Measurements from ENCODE around the gene CREG1. TPM values are rescaled to one million over a fixed set of nuclear protein-coding genes. Genes with fewer than 3 reads are reported as not detected.
A peak's percentile ranks its signal among the peaks of the same experiment; 100 is the strongest.
"Not testable (repeated sequence)": the region's sequence is repeated elsewhere in the genome, so short reads cannot be mapped to it uniquely, and the experiment has no call there.

The CREG1 gene
- 62.1 and 76.4 TPM in 2 replicates for total RNA-seq

- peak; percentile 51 for DNase-seq (ENCODE audit: extremely low read depth, low read depth, low spot score)
Observed at GRCh38 chr1:167553136-167554027, at the start of gene CREG1. Gene CREG1, minus strand, starts transcription at chr1:167553762.

GRCh38 chr1:167602840-167603239 lies 49.3 kb upstream of the CREG1 start:
- no peak for DNase-seq (ENCODE audit: extremely low read depth, low read depth, low spot score)

- no peak for DNase-seq (ENCODE audit: extremely low read depth, low read depth, low spot score)
Observed at GRCh38 chr1:167601442-167602383, 48.2 kb upstream of the CREG1 start.

- no peak for DNase-seq (ENCODE audit: extremely low read depth, low read depth, low spot score)
Observed at GRCh38 chr1:167599957-167600581, 46.5 kb upstream of the CREG1 start.

- no peak for DNase-seq (ENCODE audit: extremely low read depth, low read depth, low spot score)
Observed at GRCh38 chr1:167594822-167595221, 41.3 kb upstream of the CREG1 start.

GRCh38 chr1:167593860-167594259 lies 40.3 kb upstream of the CREG1 start:
- DNase-seq (ENCODE audit: extremely low read depth, low read depth, low spot score): no peak

GRCh38 chr1:167592475-167592874 lies 38.9 kb upstream of the CREG1 start:
- DNase-seq (ENCODE audit: extremely low read depth, low read depth, low spot score): no peak

GRCh38 chr1:167588361-167588760 lies 34.8 kb upstream of the CREG1 start:
- DNase-seq (ENCODE audit: extremely low read depth, low read depth, low spot score): no peak

GRCh38 chr1:167587872-167588271 lies 34.3 kb upstream of the CREG1 start:
- DNase-seq (ENCODE audit: extremely low read depth, low read depth, low spot score): no peak

GRCh38 chr1:167587342-167587741 lies 33.8 kb upstream of the CREG1 start:
- DNase-seq (ENCODE audit: extremely low read depth, low read depth, low spot score): no peak

- no peak for DNase-seq (ENCODE audit: extremely low read depth, low read depth, low spot score)
Observed at GRCh38 chr1:167584581-167584980, 31.0 kb upstream of the CREG1 start.

- DNase-seq (ENCODE audit: extremely low read depth, low read depth, low spot score): no peak
Observed at GRCh38 chr1:167582722-167583121, 29.2 kb upstream of the CREG1 start.

- DNase-seq (ENCODE audit: extremely low read depth, low read depth, low spot score): no peak
Observed at GRCh38 chr1:167582064-167582463, 28.5 kb upstream of the CREG1 start.

- no peak for DNase-seq (ENCODE audit: extremely low read depth, low read depth, low spot score)
Observed at GRCh38 chr1:167579986-167580385, 26.4 kb upstream of the CREG1 start.

GRCh38 chr1:167578939-167579521 lies 25.5 kb upstream of the CREG1 start:
- no peak for DNase-seq (ENCODE audit: extremely low read depth, low read depth, low spot score)

- no peak for DNase-seq (ENCODE audit: extremely low read depth, low read depth, low spot score)
Observed at GRCh38 chr1:167575649-167576048, 22.1 kb upstream of the CREG1 start.

GRCh38 chr1:167573035-167573434 lies 19.5 kb upstream of the CREG1 start:
- no peak for DNase-seq (ENCODE audit: extremely low read depth, low read depth, low spot score)

- DNase-seq (ENCODE audit: extremely low read depth, low read depth, low spot score): not testable (repeated sequence)
Observed at GRCh38 chr1:167570712-167571111, 17.1 kb upstream of the CREG1 start.

- no peak for DNase-seq (ENCODE audit: extremely low read depth, low read depth, low spot score)
Observed at GRCh38 chr1:167567663-167568062, 14.1 kb upstream of the CREG1 start.

GRCh38 chr1:167566766-167567165 lies 13.2 kb upstream of the CREG1 start:
- no peak for DNase-seq (ENCODE audit: extremely low read depth, low read depth, low spot score)

GRCh38 chr1:167565922-167566321 lies 12.4 kb upstream of the CREG1 start:
- DNase-seq (ENCODE audit: extremely low read depth, low read depth, low spot score): no peak
